Lower leg skin (tissue), 3 donors: ENCODE data around the gene PRSS36.
"Not testable (repeated sequence)": the region's sequence is repeated elsewhere in the genome, so short reads cannot be mapped to it uniquely, and the experiment has no call there.

Experiments used
- POLR2A ChIP-seq, 2 donors: fragments of 450-650 bp; IDR thresholded peaks; one replicate each; pipeline ENCODE4 v1.6.1; 2016 to 2017; ENCODE audit warnings: antibody characterized with exemption in 2 of 2, mild to moderate bottlenecking in 1 of 2, moderate library complexity in 1 of 2
- TF ChIP-seq, protein P1 (sequence below), 3 donors: fragments of 450-650 bp; IDR thresholded peaks; one replicate each; pipeline ENCODE4 v1.5.1; 2016; ENCODE audit warnings: antibody characterized with exemption in 3 of 3, mild to moderate bottlenecking in 3 of 3, moderate library complexity in 2 of 3

DNA sequence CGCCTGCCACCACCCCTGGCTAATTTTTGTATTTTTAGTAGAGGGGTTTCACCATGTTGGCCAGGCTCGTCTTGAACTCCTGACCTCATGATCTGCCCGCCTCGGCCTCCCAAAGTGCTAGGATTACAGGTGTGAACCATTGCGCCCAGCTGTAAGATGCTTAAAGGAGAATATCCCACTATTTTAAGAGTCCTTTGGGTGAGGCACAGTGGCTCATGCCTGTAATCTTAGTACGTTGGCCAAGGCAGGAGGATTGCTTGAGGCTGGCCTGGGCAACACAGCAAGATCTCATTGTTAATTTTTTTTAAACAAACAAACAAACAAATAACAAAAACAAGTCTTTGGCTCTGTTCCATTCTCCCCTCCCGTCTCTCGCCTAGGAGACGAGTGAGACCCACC lies 8.8 kb downstream of the PRSS36 start:
- TF ChIP-seq, protein P1, sequence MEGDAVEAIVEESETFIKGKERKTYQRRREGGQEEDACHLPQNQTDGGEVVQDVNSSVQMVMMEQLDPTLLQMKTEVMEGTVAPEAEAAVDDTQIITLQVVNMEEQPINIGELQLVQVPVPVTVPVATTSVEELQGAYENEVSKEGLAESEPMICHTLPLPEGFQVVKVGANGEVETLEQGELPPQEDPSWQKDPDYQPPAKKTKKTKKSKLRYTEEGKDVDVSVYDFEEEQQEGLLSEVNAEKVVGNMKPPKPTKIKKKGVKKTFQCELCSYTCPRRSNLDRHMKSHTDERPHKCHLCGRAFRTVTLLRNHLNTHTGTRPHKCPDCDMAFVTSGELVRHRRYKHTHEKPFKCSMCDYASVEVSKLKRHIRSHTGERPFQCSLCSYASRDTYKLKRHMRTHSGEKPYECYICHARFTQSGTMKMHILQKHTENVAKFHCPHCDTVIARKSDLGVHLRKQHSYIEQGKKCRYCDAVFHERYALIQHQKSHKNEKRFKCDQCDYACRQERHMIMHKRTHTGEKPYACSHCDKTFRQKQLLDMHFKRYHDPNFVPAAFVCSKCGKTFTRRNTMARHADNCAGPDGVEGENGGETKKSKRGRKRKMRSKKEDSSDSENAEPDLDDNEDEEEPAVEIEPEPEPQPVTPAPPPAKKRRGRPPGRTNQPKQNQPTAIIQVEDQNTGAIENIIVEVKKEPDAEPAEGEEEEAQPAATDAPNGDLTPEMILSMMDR (IDR thresholded peaks at IDR 0.05) = not testable (repeated sequence)
- not testable (repeated sequence) for TF ChIP-seq POLR2A (IDR thresholded peaks at IDR 0.05)
